GM12873 (cell line): ENCODE measurements around the gene KIF17.

Experiments used
- CTCF ChIP-seq: IDR thresholded peaks from 2 replicates; pipeline ENCODE4 v1.5.1; 2012; ENCODE audit warnings: low read depth, mild to moderate bottlenecking, moderate library complexity, low read length, control low read depth; ENCODE audit not compliant: insufficient read depth; ENCODE audit errors: missing control alignments

Gene KIF17

DNA sequence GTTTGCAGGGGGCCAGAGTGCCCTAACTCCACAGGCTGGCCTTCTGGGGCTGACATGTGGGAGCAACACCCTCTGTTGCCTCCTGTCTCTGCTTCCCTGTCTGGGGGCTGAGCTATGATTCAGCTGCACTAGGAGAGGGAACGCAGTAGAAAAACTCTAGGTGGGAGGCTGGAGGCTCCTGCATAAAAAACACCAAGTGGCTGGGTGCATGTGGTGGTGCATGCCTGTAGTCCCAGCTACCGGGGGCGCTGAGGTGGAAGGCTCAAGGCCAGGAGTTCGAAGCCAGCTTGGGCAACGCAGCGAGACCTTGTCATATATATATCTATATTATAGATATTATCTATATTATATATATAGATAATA, 5.6 kb downstream of the KIF17 start:
- no peak for TF ChIP-seq CTCF

DNA sequence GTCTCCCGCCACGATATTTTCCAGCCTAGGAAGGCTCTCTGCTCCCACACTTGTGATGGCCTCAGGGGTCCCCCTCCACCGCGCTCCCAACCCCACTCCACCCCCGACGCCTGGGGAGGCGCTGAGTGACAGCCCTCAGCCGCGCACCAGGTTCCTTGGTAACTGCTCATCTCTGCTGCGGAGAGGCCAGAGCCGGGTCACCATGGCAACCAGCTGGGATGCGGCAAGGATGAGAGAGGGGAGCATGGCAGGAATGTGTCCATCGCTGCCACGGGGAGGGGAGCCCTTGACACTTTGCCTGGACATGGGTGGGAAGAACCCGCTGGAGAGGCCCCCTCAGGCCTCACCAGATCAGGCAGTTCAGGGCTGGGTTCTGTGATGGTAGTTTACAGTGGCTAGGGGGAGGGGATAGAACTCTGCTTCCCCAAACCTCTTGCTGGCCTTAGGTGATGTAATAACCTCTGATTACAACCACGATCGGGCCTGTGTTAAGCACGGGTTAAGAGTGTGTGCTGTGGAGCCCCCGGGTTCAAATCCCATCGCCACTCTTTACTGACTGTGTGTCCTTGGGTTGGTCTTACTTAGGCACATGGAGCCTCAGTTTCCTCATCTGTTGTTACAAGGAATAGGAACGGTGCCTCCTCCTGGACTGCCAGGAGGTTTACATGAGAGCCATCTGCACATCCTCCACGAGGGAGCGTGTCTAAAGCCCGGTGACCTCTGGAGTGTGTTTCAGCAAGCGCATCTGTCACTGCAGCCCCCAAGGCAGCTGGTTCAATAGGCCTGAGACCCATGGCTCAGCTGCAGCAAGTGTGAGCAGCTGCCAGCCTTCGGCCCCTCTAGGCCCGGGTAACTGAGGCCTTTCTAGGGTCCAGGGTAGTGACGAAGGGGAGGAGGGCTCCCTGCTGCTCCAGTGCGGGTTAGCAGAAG, 6.3 kb downstream of the KIF17 start:
- no peak for TF ChIP-seq CTCF

GRCh38 chr1:20710469-20711284, 7.1 kb downstream of the KIF17 start:
- no peak for TF ChIP-seq CTCF

DNA sequence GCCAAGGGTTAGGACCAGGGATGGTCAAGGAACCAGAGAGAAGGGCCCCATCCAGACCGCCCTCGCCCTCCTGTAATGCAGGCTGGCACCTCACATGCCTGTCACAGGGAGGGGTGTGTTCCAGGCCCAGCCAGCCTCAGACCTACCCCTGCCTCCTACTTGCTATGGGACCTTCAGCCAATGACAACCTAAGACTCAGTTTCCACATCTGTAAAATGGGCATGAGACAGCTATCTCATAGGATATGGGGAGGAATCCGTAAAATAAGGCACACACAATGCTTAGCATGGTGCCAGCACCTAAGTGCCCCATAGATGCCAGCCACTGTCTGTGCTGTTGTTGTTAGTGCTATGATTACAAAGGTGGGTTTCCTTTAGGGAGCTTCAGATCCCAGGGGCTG, 7.9 kb downstream of the KIF17 start:
- no peak for TF ChIP-seq CTCF

DNA sequence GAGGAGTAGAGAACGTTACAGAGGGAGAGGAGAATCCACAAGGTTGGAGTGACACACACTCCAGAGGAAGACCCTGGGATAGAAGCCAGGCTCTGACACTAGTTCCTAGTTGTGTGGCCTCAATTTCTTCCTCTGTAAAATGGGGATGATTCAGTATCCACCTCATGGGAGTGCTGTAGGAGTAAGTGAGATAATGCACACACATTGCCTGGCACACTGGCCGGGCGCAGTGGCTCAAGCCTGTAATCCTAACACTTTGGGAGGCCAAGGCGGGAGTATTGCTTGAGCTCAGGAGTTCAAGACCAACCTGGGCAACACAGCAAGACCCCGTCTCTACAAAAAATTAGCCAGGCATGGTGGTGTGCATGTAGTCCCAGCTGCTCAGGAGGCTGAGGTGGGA, 8.9 kb downstream of the KIF17 start:
- TF ChIP-seq CTCF: no peak

DNA sequence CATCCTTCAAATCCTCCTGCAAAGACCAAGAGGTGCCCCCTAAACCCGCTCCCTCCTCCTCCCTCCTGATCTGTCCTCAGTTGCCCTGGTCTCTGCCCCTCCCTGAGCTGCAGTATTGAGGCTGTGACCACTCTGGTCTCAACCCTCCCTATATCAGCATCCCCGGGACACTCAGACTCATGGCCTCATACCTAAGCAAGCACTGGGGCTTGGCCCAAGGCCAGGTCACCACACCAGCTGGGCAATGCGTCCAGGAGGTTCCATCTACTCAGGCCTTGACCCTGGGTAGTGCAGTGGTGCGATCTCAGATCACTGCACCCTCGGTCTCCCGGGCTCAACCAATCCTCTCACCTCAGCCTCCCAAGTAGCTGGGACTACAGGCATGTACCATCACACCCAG, 9.8 kb downstream of the KIF17 start:
- no peak for TF ChIP-seq CTCF

DNA sequence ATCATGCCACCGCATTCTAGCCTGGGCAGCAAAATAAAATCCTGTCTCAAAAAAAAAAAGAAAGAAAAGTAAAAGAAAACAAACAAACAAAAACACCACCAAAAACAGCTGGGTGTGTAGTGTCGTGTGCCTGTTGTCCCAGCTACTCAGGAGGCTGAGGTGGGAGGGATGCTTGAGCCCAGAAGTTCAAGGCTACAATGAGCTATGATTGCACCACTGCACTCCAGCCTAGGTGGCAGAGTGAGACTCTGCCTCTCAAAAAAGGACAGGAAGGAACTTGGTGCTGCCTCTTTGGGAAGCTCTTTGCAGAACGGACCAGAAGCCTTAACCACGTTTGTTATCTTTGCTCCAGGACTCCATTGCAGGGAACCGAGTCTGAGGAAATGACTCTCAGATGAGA, 11.0 kb downstream of the KIF17 start:
- no peak for TF ChIP-seq CTCF
